HG02610 (cell line): ENCODE results near the gene TECTB.

Experiments
- ATAC-seq: cut with Tn5 transposase; IDR thresholded peaks from one replicate; pipeline ENCODE4 v1.9.1; 2021; ENCODE audit warnings: mild to moderate bottlenecking, moderate library complexity; ENCODE audit not compliant: unreplicated experiment

Gene TECTB

DNA sequence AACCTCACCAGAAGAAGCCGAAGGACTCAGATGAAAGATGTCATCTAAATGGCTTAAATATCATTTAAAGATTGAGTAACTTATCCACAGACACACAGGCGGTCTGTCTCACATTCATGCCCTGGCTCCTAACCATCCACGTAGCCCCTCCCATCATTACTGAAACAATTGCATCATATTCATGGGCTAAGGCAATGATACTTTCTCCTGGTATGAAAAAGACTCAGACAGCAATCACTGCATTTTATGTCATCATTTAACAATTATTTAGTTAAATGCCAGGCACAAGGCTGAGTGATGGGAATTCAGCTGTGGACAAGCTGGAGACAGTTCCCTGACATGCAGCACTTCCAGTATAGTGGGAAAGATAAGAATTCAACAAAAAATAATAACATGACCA lies 11.2 kb upstream of the TECTB start:
- ATAC-seq = no peak

DNA sequence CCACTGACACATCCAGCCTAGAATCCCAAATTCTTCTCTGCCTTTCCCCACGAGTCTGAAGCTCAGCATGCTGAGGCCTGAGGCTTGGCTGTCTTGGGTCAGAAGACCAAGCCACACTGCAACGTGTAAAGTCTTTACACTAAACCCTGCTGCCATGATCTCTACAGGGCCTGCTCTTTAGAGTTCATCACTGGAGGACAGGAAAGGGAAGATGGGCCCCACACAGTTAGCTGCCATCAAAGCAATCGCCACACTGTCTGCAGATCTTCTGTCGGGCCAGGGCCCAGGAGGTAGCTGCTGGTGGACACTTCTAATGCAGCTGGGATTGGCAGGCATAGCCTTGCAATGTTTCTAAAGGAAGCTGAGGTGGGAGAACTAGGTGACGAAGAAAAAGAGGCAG lies 8.4 kb upstream of the TECTB start:
- no peak for ATAC-seq

DNA sequence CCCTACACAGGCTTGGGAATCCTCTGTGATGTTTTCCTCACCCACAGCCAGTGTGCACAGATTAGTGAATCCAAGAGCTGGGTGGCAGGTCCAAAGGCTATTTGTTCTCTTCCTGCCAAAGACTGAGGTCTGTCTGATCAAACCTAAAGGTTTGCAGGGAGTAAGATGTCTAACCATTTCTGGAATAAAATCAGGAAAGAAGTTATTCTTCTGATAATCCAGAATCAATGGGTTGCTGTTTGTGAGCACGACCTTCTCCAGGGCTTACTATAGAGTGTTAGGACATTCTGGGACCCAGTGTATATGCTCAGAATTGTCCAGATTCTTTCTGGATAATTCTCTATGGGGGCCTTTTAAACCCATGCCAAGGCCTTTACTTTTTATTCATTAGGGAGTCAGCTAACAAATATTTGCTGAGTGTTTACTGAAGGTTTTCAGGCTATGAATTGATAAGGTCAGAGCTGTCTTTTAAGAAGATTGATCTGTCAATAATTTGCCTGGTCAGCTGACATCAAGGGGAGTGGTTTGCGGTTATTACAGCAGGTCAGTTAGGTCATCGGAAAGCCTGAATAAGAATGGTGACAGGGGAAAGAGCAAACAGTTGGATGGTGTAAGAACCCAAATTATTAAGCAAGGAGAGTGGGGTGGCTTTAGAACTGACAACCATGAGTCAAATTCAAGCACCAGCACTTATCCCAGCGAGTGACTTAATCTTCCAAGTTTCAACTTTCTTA lies 7.5 kb upstream of the TECTB start:
- ATAC-seq = no peak

DNA sequence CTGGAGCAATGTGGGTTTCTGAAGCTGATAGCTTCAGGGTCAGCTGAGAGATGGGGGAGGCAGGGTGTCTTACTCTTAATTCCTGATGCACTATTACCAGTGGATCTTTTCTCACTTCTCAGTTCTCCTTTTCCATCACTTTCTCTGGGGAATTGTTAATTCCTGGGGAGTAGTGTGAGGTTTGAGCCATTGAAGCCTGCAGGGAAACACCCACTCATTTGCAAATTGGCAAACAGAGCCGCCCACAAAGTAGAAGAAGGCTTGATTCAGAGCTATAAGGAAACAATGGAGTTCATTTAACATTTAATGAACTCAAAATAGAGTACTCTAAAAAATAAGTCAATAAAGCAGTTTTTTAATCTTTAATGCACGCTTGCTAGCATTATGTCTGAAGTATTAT lies 4.3 kb upstream of the TECTB start:
- no peak for ATAC-seq

DNA sequence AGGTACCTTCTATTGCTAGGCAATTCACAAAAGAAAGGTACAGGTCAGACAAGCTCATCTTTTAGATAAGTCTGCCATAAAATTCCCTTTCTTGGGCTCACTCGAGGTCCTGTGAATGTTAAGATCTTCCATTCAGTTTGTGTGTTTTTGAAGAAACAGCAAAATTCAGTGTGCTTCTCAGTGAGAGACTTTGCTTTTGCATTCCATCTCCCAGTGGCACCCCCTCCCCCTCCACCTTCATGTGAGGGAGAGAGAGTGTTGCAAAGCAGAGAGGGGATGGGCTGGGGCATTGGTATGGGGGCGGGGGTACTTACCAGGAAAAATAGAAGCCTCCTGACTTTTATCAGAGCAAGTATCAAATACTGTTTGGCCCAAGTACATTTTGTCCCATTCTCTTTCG lies 3.8 kb upstream of the TECTB start:
- no peak for ATAC-seq

DNA sequence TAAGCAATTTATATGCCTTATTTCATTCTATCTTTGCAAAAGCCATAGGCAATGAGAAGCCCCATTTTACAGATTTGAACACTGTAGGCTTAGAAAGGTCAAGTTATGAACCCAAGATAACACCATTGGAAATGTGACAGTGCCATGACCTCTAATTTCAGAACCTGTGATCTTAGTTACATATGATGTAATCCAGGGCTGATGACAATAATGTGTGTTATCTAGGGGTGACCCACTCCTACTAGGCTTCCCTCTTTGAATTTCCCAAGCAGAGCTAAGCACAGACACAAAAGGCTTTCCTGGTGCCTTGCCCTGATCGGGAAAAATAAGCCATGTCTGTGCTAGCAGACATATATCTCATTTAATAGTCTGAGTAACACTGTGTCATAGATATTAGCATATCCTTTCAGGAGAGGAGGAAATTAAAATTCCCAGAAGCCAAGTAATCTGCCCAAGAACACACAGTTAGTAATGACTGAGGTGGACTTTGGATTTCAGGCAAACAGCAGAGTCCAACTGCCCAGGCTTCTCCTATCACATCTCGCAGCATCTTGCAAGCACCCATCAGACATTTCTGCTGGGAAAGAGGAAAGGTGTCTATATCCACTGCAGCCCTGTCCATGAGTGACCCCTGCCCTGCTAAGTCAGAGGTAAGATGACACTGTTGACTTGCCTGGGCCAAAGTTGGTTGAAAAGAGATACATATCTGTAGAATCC lies 2.8 kb upstream of the TECTB start:
- no peak for ATAC-seq

DNA sequence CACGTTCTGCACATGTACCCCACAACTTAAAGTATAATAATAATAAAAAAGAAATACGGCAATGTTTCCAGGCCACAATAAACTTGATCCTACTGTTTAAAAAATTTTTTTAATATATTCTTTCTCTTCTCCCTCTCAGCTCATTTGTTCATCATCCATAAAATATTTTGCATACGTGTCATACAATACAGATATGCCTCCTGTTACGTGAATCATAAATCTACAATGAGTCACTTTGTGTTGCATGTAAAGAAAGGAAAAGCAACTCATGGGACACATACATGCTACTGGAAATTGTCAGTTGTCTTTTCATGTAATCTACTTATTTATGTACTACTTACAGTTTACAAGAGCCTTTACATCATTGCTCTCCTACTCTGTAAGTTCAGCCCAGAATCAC lies 1.1 kb upstream of the TECTB start:
- ATAC-seq = no peak

DNA sequence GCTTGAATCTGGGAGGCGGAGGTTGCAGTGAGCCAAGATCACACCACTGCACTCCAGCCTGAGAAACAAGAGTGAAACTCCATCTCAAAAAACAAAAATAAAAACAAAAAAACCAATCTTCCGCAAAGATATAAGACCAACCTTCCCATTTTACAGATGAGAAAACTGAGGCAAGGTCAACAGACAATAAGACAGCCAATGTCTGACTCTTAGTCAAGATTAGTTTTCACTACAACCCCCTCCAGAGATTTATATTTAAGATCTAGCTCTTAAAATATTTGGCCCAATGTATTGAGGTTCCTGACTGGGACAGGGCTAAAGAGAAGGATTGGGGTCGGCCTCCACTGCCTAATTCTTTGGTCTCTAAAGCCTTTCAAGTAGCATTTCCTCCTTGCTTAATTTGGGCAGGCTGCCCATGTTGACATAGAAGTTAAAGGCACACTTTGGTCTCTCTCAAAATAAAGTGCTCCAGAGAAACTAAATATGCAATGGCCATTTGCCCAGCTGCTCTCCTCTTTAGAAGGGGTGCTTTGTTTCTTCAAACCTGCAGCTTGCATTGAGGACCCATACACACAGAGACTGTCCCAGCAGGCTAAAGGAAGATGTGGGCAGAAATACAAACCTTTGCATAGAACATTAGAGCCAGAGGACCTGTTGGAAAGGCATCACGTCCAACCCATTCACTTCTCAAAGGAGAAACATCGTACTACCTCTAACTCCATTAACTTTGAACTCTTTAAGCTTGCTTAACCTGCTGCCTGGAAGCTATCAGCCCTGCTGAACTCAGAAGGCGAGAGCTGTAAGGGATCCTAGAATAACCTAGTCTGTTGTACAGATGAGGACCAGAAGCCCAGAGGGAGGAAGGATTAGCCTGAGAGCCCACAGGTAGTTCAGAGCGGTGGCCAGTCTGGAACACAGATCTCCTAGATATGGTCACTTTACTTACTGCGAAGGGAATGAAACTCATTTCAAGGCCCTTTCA lies 3.9 kb downstream of the TECTB start:
- no peak for ATAC-seq

DNA sequence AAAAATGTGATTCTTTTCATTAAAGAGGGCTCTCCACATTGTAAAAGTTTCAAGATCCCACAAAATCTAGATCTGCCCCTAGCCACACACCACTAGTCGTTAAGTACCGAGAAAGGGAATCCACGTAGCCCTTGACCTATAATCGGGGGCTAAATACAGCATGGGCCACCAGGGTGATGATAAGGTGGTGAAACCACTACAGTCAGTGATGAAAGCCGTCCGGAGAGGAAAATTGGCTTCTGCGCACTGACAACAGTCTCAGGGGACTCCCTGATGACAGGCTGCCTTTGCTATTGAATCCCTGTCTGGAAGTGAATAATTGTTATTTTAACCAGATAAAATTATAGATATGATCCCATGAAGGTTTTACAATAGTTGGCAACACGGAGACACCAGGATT lies 4.6 kb downstream of the TECTB start:
- no peak for ATAC-seq

DNA sequence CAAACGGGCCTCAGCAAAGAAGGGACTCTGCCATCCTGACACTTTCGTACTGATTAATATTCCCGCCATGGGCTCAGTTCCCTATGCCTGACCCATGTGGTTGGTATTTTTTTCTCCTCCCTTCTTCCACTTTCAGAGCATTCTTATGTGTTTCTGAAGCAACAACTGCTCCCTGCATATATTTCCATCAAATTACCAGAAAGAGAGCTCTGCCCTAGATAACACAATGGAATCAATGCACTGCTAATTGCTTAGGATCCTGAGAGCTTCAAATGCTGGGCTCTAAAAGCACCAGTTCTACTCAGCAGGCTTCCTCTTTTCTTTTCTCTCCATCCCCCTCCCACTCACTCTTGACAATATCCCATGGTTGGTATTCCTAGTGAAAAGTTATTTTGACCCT lies 5.3 kb downstream of the TECTB start:
- ATAC-seq = no peak

DNA sequence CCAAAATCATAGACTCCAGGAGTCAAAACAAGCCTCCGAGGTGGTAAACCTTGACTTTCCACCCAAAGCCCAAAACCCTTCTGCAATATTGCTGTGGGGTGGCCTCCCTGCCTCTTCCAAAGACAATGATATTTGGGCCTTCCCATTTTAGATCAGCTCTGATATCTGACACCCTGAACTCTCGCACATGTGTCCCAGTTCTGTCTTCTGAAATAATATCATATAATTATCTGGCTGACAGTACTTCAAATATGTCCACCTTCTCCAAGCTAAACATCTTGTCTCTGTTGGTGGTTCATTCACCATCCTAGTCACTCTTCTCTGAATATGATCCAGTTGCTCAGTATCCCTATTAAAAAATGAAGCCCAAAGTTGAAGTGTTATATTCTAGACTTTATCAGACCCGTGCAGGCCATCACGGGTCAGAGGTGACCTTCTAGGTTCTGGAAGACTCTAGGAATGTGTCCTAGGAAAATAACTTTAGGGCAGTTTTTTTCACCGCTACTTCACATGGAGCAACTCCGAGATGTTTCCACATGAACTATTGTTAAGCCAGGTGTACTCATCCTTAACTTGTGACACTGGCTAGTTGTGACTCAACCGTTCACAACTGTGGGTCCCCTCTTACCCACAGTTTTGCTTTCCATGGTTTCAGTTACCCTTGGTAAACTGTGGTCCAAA lies 6.3 kb downstream of the TECTB start:
- no peak for ATAC-seq

DNA sequence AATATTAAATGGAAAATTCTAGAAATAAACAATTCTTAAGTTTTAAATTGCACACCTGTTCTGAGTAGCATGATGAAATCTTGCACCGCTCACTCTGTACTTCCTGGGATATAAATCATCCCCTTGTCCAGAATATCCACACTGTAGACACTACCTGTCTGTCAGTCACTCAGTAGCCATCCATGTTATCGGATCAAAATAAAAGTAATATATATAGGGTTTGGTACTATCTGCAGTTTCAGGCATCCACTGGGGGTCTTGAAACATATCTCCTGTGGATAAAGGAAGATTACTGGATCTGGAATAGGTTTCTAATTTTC lies 6.8 kb downstream of the TECTB start:
- ATAC-seq = no peak

DNA sequence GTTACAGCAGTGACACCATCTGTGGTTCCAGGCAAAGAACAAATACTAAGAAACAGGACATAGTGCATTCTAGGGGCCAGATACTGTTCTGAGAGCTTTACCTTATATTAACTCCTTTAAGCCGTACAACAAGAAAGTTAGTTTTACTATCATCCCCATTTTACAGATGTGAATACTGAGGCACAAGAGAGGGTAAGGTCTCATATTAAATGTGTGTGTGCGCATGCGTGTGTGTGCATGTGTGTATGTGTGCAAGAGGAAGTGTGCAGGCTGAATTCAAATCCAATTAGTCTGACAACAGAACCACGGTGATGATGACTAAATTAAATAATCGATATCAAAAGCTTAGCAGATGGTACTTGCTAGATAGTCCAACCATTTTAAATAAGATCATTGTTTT lies 11.0 kb downstream of the TECTB start:
- ATAC-seq = no peak

DNA sequence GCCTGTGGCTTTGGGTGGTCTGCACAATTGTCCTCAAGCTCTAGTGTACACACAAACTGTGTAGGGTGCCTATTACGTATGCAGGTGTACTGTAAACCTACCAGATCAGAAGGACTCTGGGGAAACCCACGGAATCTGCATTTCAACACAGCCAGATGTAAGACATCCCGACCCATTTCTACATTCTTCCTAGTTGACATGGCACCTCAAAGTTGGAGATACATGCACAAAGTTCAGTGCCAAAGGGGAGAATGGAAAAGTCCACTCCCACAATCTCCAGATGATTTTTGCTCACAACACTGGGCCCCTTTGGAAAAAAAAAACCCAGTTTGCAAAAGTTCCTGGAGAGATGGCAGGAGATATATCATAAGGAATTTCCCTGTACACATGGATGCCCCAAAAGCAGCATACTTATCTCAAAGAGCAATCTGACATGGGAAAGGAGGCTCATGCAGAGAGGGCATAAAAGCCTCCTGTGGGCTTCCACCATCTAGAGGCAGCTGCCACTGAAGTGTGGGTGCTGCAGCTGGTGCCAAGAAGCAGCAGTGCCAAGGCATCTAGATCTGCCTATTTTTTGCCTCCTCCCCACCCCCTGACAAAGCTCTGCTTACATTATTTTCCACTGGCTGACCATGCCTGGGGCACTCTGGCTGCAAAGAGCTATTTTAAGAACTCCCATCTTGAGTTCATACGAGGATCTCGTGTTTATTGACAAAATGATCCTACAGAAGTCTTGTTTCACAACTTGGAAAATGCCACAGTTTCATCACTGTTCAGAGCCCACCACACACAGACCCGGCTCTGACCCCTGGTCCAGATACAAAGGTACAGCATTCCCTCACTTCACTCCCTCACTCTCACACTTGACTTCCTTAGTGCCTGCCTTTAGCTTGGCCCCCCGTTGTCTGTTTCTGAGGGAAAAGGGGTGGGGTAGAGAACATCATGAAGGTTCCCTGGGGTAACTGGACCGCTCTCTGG lies 12.9 kb downstream of the TECTB start:
- no peak for ATAC-seq

DNA sequence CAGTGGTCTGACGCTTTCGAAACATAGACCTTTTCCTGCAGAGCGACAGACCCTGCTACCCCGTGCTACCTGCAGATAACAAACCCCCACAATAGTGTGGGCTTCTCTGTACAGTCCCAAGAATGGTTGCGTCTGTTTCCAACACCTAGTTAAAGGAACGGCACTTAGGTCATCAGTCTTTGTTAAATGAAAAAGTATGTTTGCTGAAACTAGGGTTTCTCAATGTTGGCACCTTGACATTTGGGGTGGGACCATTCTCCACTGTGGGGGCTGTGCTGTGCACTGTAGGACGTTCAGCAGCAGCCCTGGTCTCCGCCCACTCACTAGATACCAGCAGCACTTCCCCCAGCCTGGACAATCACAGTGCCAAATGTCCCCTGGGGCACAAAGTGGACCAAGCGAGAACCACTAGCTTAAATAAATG lies 13.7 kb downstream of the TECTB start:
- ATAC-seq = no peak

DNA sequence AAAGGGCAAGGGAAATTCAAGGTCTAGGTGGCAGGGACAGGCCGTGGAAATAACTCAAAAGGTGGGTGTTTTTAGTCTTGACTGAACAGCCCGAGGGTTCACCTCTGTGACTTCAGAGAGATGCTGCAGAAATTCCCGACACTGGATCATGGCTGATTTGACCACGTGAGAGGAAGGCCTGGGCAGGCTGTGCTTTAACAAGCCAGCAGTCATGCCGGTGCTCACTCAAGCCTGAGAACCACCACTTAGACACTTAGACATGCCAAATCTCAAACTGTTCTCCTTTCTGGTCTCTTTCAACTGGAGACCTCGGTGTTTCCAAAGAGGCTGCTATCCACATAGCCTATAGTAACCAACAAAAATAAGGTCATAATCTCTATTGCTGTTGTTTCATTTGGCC lies 15.4 kb downstream of the TECTB start:
- no peak for ATAC-seq

DNA sequence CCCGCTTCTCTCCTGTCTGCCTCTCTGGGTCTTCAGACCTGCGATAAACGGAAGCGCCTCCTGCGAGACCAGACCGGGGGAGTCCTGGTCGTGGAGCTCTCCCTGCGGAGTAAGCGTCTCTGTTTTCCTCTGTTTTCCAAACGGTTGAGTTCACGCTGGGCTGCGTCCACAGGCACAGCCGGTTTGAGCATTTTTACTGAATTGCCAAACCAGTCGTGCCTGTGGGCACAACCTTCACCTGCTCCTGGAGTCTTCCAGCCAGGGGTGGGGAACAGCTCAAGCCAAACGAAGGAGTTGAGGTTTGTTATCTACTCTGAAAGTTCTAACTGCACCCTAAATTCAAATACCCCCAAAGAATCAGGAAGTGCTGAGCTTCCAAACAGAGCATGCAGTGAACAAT lies 16.3 kb downstream of the TECTB start:
- no peak for ATAC-seq

DNA sequence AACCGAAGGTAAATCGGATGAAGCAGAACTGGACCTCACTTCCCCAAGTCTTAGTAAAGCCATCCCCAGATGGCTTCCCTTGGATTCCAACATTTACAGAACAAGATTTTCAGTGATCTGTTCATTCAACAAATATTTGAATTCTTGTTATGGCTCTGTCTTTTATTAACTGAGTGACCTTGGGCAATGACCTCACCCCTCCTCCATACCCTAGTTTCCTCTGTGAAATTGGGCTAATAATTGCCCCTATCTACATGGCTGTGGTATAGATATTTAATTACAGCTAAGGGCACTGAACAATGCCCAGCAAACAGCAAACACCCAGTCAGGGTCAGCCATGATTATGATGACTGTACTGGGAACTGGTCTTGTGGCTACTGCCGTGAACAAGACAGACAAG lies 19.1 kb downstream of the TECTB start:
- ATAC-seq = no peak

DNA sequence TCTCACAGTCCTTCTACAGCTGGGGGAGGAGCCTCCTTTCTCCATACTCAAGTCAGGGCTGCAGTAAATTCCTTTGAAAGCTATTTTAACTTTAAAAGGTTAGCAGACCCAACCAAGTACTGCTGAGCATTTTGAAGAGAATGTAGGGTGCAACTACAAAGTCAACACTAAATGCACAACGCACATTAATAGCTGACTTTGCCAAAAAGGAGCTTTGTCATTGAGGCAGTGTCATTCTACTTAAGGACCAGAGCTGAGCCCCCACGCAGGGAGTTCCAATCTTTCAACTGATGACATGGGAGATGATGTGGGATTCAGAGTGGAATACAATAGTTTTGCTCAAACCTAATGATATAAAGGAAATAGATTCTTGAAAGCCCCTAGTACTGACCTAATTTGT lies 20.3 kb downstream of the TECTB start:
- ATAC-seq = no peak

DNA sequence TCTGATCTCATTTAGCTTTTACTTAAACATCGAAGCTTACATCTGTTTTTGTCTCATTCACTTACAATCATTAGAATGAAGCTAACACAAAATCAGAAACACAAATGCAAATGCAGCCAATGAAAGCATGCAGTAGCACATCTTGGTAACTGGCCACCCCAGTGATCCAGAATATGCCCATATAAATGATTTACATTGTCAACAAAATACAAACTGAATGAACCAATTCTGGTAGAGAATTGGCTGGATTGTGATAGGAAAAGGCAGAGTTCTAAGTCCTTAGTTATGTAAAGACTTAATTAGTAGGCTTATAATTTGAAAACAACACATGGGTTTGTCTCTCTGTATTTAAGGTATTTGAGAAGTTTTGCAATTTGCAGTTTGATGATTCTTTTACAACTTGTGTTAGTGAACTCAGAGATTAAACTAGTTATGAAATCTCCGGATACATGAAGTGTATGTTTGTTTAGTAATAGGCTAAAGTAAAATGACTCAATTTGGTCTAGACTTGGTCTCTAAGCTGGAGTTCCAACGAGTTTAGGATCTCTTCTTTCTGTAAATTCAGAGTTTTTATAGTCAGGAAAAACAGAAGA lies 21.2 kb downstream of the TECTB start:
- ATAC-seq = no peak
